Neural cell (in vitro differentiated cells): Measurements from ENCODE around the gene PIK3R4. TPM values are rescaled to one million over a fixed set of nuclear protein-coding genes. Genes with fewer than 3 reads are reported as not detected.

ENCODE experiments used
- H2AFZ ChIP-seq: fragments of 200-600, 300-800 bp; sonication (generic), shearing (Covaris generic); 2 replicates; pipeline ENCODE4 v1.6.0; 2014; ENCODE audit warnings: low read depth, mild to moderate bottlenecking, antibody characterized with exemption, low read length, moderate library complexity
- H3F3A ChIP-seq: fragments of 200-600 bp; shearing (Covaris generic); 2 replicates; pipeline ENCODE4 v1.6.1; 2016; ENCODE audit warnings: mild to moderate bottlenecking, moderate library complexity, mixed read lengths, antibody characterized with exemption, low read length; ENCODE audit not compliant: insufficient read depth, poor library complexity, severe bottlenecking
- H3K27ac ChIP-seq: fragments of 200-600, 300-800 bp; sonication (generic), shearing (Covaris generic); 2 replicates; pipeline ENCODE4 v1.5.1; 2014; ENCODE audit warnings: mild to moderate bottlenecking, low read length, moderate library complexity
- H3K27me3 ChIP-seq: fragments of 300-800, 200-600 bp; sonication (generic), shearing (Covaris generic); 2 replicates; pipeline ENCODE4 v1.6.0; 2014; ENCODE audit warnings: mild to moderate bottlenecking, low read depth, low read length, moderate library complexity; ENCODE audit not compliant: insufficient read depth
- H3K36me3 ChIP-seq: fragments of 300-800, 200-600 bp; sonication (generic), shearing (Covaris generic); 2 replicates; pipeline ENCODE4 v1.5.1; 2014; ENCODE audit warnings: mild to moderate bottlenecking, antibody characterized with exemption, low read length, moderate library complexity; ENCODE audit not compliant: insufficient read depth
- H3K4me2 ChIP-seq: fragments of 300-800, 200-600 bp; sonication (generic), shearing (Covaris generic); 2 replicates; pipeline ENCODE4 v1.6.0; 2014; ENCODE audit warnings: mild to moderate bottlenecking, low read length
- H3K4me3 ChIP-seq: fragments of 300-800, 200-600 bp; sonication (generic), shearing (Covaris generic); 2 replicates; pipeline ENCODE4 v1.5.1; 2014; ENCODE audit warnings: mild to moderate bottlenecking, low read length, moderate library complexity
- H3K79me2 ChIP-seq: fragments of 200-600 bp; shearing (Covaris generic); replicated peaks from 2 replicates; pipeline ENCODE4 v1.6.0; 2014; ENCODE audit warnings: mild to moderate bottlenecking, low read length, moderate library complexity; ENCODE audit not compliant: insufficient read depth
- H3K9ac ChIP-seq: fragments of 300-800, 200-600 bp; sonication (generic), shearing (Covaris generic); 2 replicates; pipeline ENCODE4 v1.6.1; 2016; ENCODE audit warnings: mild to moderate bottlenecking, low read length, mixed read lengths
- H3K9me2 ChIP-seq: fragments of 200-600 bp; shearing (Covaris generic); 2 replicates; pipeline ENCODE4 v1.6.1; 2016; ENCODE audit warnings: mild to moderate bottlenecking, low read length, mixed read lengths; ENCODE audit not compliant: insufficient read depth
- H3K9me3 ChIP-seq: fragments of 200-600, 300-800 bp; sonication (generic), shearing (Covaris generic); 2 replicates; pipeline ENCODE4 v1.6.1; 2016; ENCODE audit warnings: mild to moderate bottlenecking, mixed run types, low read length, moderate library complexity, mixed read lengths
- H4K20me1 ChIP-seq: fragments of 200-600 bp; shearing (Covaris generic); 2 replicates; pipeline ENCODE4 v1.6.1; 2016; ENCODE audit warnings: mild to moderate bottlenecking, mixed run types; ENCODE audit not compliant: insufficient read depth
- EP300 ChIP-seq: fragments of 450-650 bp; conservative IDR thresholded peaks from 2 replicates; pipeline ENCODE4 v1.6.1; 2014; ENCODE audit warnings: antibody characterized with exemption, mild to moderate bottlenecking, moderate library complexity; ENCODE audit not compliant: poor library complexity, severe bottlenecking
- EZH2 ChIP-seq: fragments of 200-600, 300-800 bp; shearing (Covaris generic), sonication (generic); IDR thresholded peaks from 2 replicates; pipeline ENCODE4 v1.6.1; 2014; ENCODE audit warnings: antibody characterized with exemption, low read length, borderline replicate concordance, mild to moderate bottlenecking; ENCODE audit not compliant: insufficient read depth, poor library complexity, severe bottlenecking
- MXI1 ChIP-seq: fragments of 450-650 bp; conservative IDR thresholded peaks from 2 replicates; pipeline ENCODE4 v1.6.1; 2014; ENCODE audit warnings: antibody characterized with exemption, mild to moderate bottlenecking; ENCODE audit not compliant: poor library complexity, severe bottlenecking
- POLR2AphosphoS5 ChIP-seq: IDR thresholded peaks from 2 replicates; pipeline ENCODE4 v1.6.1; 2012
- RAD21 ChIP-seq: fragments of 450-650 bp; conservative IDR thresholded peaks from 2 replicates; pipeline ENCODE4 v1.6.1; 2014; ENCODE audit warnings: antibody characterized with exemption, mild to moderate bottlenecking, moderate library complexity
- SMC3 ChIP-seq: fragments of 450-650 bp; conservative IDR thresholded peaks from 2 replicates; pipeline ENCODE4 v1.6.1; 2014; ENCODE audit warnings: antibody characterized with exemption, mild to moderate bottlenecking, moderate library complexity; ENCODE audit not compliant: poor library complexity
- TAF1 ChIP-seq: IDR thresholded peaks from 2 replicates; pipeline ENCODE4 v1.6.1; 2012; ENCODE audit warnings: low read depth
- polyA plus RNA-seq: library from polyadenylated mRNA; depleted of rRNA; stranded (reverse); fragments of >200 nt; gene quantifications from 2 replicates; pipeline ENCODE4 v1.2.3, GENCODE V29; 2014
- TF ChIP-seq, protein P1 (sequence below): IDR thresholded peaks from 2 replicates; pipeline ENCODE4 v1.6.1; 2012; ENCODE audit warnings: borderline replicate concordance
- TF ChIP-seq, protein P2 (sequence below): fragments of 450-650 bp; IDR thresholded peaks from 2 replicates; pipeline ENCODE4 v1.5.1; 2014; ENCODE audit warnings: antibody characterized with exemption, mild to moderate bottlenecking, moderate library complexity; ENCODE audit not compliant: poor library complexity, severe bottlenecking

Gene PIK3R4
- polyA plus RNA-seq, 1 donor from 2014 or later: 18.3 TPM

DNA sequence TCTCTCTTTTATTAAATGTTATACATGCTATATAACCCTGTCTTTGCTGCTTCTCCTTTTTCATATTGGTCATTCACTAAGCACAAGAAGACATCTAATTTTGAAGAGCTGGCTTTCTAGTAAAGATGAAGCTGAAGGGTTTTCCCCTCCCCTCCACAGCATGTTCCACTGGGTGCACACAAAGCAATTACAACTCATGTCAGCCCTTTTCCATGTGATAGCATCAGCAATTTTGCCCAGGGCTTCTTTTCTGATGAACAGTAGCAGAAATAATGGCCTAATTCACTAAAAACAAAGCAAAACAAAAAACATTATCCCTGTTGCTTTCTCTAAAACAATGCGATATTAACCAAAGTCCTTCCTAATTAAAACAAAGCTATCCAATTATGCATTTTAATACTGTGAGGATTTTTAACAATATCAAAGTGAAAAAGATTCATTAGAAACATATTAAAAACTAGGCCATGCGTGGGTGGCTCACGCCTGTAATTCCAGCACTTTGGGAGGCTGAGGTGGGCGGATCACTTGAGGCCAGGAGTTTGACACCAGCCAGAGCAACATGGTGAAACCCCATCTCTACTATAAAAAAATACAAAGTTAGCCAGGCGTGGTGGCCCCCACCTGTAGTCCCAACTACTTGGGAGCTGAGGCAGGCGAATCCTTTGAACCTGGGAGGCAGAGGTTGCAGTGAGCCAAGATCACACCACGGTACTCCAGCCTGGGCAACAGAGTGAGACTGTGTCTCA, 12.2 kb upstream of the PIK3R4 start:
- no peak overlapping the region for H2AFZ ChIP-seq
- no peak overlapping the region for H3K27ac ChIP-seq
- no peaks in the 10 kb centered on the region for H3K79me2 ChIP-seq
- no peak overlapping the region for H3K9ac ChIP-seq
- H3K4me2 ChIP-seq: no peak overlapping the region
- H3K9me2 ChIP-seq: no peaks in the 10 kb centered on the region
- H4K20me1 ChIP-seq: no peaks in the 10 kb centered on the region
- H3K36me3 ChIP-seq: no peaks in the 10 kb centered on the region
- H3K27me3 ChIP-seq: no peaks in the 10 kb centered on the region
- H3K9me3 ChIP-seq: no peaks in the 10 kb centered on the region
- TF ChIP-seq TAF1 (no peak), EZH2 (no peak), RAD21 (no peak), EP300 (no peak), POLR2AphosphoS5 (no peak), SMC3 (no peak), MXI1 (no peak)
- TF ChIP-seq, protein P1, sequence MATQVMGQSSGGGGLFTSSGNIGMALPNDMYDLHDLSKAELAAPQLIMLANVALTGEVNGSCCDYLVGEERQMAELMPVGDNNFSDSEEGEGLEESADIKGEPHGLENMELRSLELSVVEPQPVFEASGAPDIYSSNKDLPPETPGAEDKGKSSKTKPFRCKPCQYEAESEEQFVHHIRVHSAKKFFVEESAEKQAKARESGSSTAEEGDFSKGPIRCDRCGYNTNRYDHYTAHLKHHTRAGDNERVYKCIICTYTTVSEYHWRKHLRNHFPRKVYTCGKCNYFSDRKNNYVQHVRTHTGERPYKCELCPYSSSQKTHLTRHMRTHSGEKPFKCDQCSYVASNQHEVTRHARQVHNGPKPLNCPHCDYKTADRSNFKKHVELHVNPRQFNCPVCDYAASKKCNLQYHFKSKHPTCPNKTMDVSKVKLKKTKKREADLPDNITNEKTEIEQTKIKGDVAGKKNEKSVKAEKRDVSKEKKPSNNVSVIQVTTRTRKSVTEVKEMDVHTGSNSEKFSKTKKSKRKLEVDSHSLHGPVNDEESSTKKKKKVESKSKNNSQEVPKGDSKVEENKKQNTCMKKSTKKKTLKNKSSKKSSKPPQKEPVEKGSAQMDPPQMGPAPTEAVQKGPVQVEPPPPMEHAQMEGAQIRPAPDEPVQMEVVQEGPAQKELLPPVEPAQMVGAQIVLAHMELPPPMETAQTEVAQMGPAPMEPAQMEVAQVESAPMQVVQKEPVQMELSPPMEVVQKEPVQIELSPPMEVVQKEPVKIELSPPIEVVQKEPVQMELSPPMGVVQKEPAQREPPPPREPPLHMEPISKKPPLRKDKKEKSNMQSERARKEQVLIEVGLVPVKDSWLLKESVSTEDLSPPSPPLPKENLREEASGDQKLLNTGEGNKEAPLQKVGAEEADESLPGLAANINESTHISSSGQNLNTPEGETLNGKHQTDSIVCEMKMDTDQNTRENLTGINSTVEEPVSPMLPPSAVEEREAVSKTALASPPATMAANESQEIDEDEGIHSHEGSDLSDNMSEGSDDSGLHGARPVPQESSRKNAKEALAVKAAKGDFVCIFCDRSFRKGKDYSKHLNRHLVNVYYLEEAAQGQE: no peak
- TF ChIP-seq, protein P2, sequence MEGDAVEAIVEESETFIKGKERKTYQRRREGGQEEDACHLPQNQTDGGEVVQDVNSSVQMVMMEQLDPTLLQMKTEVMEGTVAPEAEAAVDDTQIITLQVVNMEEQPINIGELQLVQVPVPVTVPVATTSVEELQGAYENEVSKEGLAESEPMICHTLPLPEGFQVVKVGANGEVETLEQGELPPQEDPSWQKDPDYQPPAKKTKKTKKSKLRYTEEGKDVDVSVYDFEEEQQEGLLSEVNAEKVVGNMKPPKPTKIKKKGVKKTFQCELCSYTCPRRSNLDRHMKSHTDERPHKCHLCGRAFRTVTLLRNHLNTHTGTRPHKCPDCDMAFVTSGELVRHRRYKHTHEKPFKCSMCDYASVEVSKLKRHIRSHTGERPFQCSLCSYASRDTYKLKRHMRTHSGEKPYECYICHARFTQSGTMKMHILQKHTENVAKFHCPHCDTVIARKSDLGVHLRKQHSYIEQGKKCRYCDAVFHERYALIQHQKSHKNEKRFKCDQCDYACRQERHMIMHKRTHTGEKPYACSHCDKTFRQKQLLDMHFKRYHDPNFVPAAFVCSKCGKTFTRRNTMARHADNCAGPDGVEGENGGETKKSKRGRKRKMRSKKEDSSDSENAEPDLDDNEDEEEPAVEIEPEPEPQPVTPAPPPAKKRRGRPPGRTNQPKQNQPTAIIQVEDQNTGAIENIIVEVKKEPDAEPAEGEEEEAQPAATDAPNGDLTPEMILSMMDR: no peak
- H3F3A ChIP-seq: no peaks in the 10 kb centered on the region
- no peak overlapping the region for H3K4me3 ChIP-seq

DNA sequence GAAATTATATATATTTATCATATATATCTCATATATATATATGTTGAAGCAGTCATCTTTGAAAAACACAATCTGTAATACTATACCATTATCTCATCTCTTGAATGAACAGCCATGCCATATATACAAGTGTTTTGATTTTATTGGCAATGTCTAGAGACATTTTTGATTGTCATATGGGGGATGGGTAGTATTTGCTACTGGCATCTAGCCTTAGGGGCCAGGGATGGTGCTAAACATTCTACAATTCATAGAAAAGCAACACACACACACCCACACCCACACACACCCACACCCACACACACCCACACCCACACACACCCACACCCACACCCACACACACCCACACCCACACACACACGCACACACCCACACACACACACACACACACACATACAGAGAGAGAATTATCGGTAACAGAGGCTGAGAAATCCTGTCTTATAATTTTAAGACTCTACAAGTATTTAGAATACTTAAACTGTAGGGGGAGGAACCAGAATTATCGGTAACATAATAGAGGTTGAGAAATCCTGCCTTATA, 11.1 kb upstream of the PIK3R4 start:
- Histone ChIP-seq H3K9me2 (no peaks in the 10 kb centered on the region), H3K9ac (no peak overlapping the region), H3F3A (no peaks in the 10 kb centered on the region), H3K4me3 (no peak overlapping the region), H3K9me3 (no peaks in the 10 kb centered on the region), H3K36me3 (no peaks in the 10 kb centered on the region), H4K20me1 (no peaks in the 10 kb centered on the region), H3K4me2 (no peak overlapping the region), H3K27me3 (no peaks in the 10 kb centered on the region), H3K27ac (no peak overlapping the region), H2AFZ (no peak overlapping the region), H3K79me2 (no peaks in the 10 kb centered on the region)
- TF ChIP-seq, protein P1: no peak
- TF ChIP-seq EZH2 (no peak), POLR2AphosphoS5 (no peak), MXI1 (no peak), TAF1 (no peak), SMC3 (no peak), RAD21 (no peak), EP300 (no peak)
- TF ChIP-seq, protein P2: no peak
